Measurements from ENCODE around the gene MUTYH. TPM values are rescaled to one million over a fixed set of nuclear protein-coding genes. Genes with fewer than 3 reads are reported as not detected.
"Not testable (repeated sequence)": the region's sequence is repeated elsewhere in the genome, so short reads cannot be mapped to it uniquely, and the experiment has no call there.

Gene MUTYH
- total RNA-seq: 11.8 TPM

GRCh38 chr1:45339789-45340558, at the start of gene MUTYH, which contains the start of gene TOE1:
Gene MUTYH (minus strand): TSS chr1:45340440. CDS start chr1:45334505, 5,935 bp downstream.
Gene TOE1 (plus strand): TSS chr1:45340170. CDS start chr1:45340253, 83 bp downstream.
- DNase-seq (ENCODE audit: low spot score) (peak; percentile 95), ATAC-seq (peak; percentile 91)

GRCh38 chr1:45386219-45386618, 46.0 kb upstream of the MUTYH start:
- DNase-seq (ENCODE audit: low spot score): no peak

GRCh38 chr1:45385302-45385701, 45.1 kb upstream of the MUTYH start:
- DNase-seq (ENCODE audit: low spot score): no peak
- ATAC-seq: no peak

More at GRCh38 chr1:45386219-45386618, 46.0 kb upstream of the MUTYH start:
- ATAC-seq: no peak

GRCh38 chr1:45384213-45384612, 44.0 kb upstream of the MUTYH start:
- not testable (repeated sequence) for ATAC-seq; DNase-seq (ENCODE audit: low spot score)

- no peak for DNase-seq (ENCODE audit: low spot score)
- no peak for ATAC-seq
Observed at GRCh38 chr1:45383191-45383590, 43.0 kb upstream of the MUTYH start.

- ATAC-seq: no peak
- no peak for DNase-seq (ENCODE audit: low spot score)
Observed at GRCh38 chr1:45381243-45381642, 41.0 kb upstream of the MUTYH start.

GRCh38 chr1:45380730-45381129, 40.5 kb upstream of the MUTYH start:
- DNase-seq (ENCODE audit: low spot score) (no peak), ATAC-seq (peak; percentile 34)

GRCh38 chr1:45380125-45380524, 39.9 kb upstream of the MUTYH start:
- DNase-seq (ENCODE audit: low spot score) (no peak), ATAC-seq (no peak)

- no peak for ATAC-seq
- DNase-seq (ENCODE audit: low spot score): no peak
Observed at GRCh38 chr1:45379524-45379923, 39.3 kb upstream of the MUTYH start.

- no peak for DNase-seq (ENCODE audit: low spot score)
- ATAC-seq: no peak
Observed at GRCh38 chr1:45378184-45378583, 37.9 kb upstream of the MUTYH start.

GRCh38 chr1:45375104-45376090, 35.2 kb upstream of the MUTYH start:
- ATAC-seq (no peak), DNase-seq (ENCODE audit: low spot score) (no peak)

- DNase-seq (ENCODE audit: low spot score): no peak
Observed at GRCh38 chr1:45373573-45373972, 33.3 kb upstream of the MUTYH start.

GRCh38 chr1:45370575-45370974, 30.3 kb upstream of the MUTYH start:
- ATAC-seq (no peak), DNase-seq (ENCODE audit: low spot score) (no peak)

More at GRCh38 chr1:45373573-45373972, 33.3 kb upstream of the MUTYH start:
- no peak for ATAC-seq

- no peak for DNase-seq (ENCODE audit: low spot score)
- ATAC-seq: no peak
Observed at GRCh38 chr1:45365051-45365450, 24.8 kb upstream of the MUTYH start.

GRCh38 chr1:45364294-45364693, 24.1 kb upstream of the MUTYH start:
- ATAC-seq (no peak), DNase-seq (ENCODE audit: low spot score) (no peak)

GRCh38 chr1:45360981-45361380, 20.7 kb upstream of the MUTYH start:
- DNase-seq (ENCODE audit: low spot score) (peak; percentile 59), ATAC-seq (peak; percentile 93)

- peak; percentile 60 for DNase-seq (ENCODE audit: low spot score)
- ATAC-seq: peak; percentile 82
Observed at GRCh38 chr1:45359882-45360513, 19.8 kb upstream of the MUTYH start.

GRCh38 chr1:45356186-45356585, 15.9 kb upstream of the MUTYH start:
- ATAC-seq (no peak), DNase-seq (ENCODE audit: low spot score) (no peak)

- no peak for ATAC-seq
Observed at GRCh38 chr1:45355683-45356082, 15.4 kb upstream of the MUTYH start.

GRCh38 chr1:45354838-45355237, 14.6 kb upstream of the MUTYH start:
- no peak for ATAC-seq
- DNase-seq (ENCODE audit: low spot score): no peak

More at GRCh38 chr1:45355683-45356082, 15.4 kb upstream of the MUTYH start:
- no peak for DNase-seq (ENCODE audit: low spot score)

- no peak for ATAC-seq
- no peak for DNase-seq (ENCODE audit: low spot score)
Observed at GRCh38 chr1:45353685-45354084, 13.4 kb upstream of the MUTYH start.
